HepG2 (cell line): Measurements from ENCODE around the gene FAM234B. TPM values are rescaled to one million over a fixed set of nuclear protein-coding genes. Genes with fewer than 3 reads are reported as not detected.

Experiments
- ATAC-seq: fragments of 200-7000 bp; cut with Tn5 transposase; 3 replicates; pipeline ENCODE4 v1.9.1; 2020; ENCODE audit warnings: mild to moderate bottlenecking, moderate library complexity
- BruUV-seq: library from RNA; stranded (reverse); fragments of 400-500 nt; replicated peaks from 2 replicates; lab custom pipeline; 2021; lab: Mats Ljungman, UMichigan
- CTCF ChIA-PET: fragments of 300-600 bp; formaldehyde crosslinking; extraction: SDS; loops from one replicate; lab custom pipeline; 2021; ENCODE audit warnings: low total read pairs, inconsistent platforms, low intra/inter-chr PET ratio; lab: Yijun Ruan, JAX
- POLR2A ChIA-PET: fragments of 350-600 bp; sonication (Branson Sonifier 250); formaldehyde crosslinking; loops from one replicate; lab custom pipeline; 2020; ENCODE audit warnings: antibody characterized with exemption, inconsistent platforms; lab: Yijun Ruan, JAX
- DNase-seq: peaks from one replicate; pipeline ENCODE4 v3.0.0-alpha.2; 2015; ENCODE audit warnings: low spot score
- FAIRE-seq: peaks from 3 replicates; lab custom pipeline; 2011; peaks lifted over from hg19 to GRCh38; lab: Jason Lieb, UNC
- H2AFZ ChIP-seq: one replicate; pipeline ENCODE4 v1.6.1; 2011; ENCODE audit warnings: low read length, inconsistent platforms
- H3K27ac ChIP-seq: fragments of 300-600 bp; 3 replicates; pipeline ENCODE4 v1.8.0; 2011; ENCODE audit warnings: mixed run types, mild to moderate bottlenecking, mixed read lengths, low read length, inconsistent platforms; ENCODE audit not compliant: insufficient read depth; ENCODE audit errors: extremely low read length
- H3K27me3 ChIP-seq, 2 experiments: fragments of 200-600 bp in 1 of 2; 2 replicates in 1 of 2; 3 replicates in 1 of 2; pipeline versions ENCODE4 v1.6.0 to v1.8.0; 2011; ENCODE audit warnings: low read length in 2 of 2, mild to moderate bottlenecking in 2 of 2, moderate library complexity in 2 of 2, inconsistent platforms in 1 of 2; ENCODE audit not compliant: insufficient read depth in 2 of 2, control insufficient read depth in 1 of 2
- H3K36me3 ChIP-seq, 2 experiments: fragments of 200-600 bp in 1 of 2; replicated peaks in 1 of 2; 2 replicates in 1 of 2; 3 replicates in 1 of 2; pipeline versions ENCODE4 v1.5.1 to v1.8.0; 2011; ENCODE audit warnings: low read length in 2 of 2, inconsistent platforms in 1 of 2; ENCODE audit not compliant: insufficient read depth in 2 of 2, control insufficient read depth in 1 of 2
- H3K4me1 ChIP-seq: 2 replicates; pipeline ENCODE4 v1.5.1; 2012; ENCODE audit warnings: low read length, inconsistent platforms; ENCODE audit not compliant: insufficient read depth
- H3K4me2 ChIP-seq: 2 replicates; pipeline ENCODE4 v1.6.0; 2011; ENCODE audit warnings: low read depth, low read length, inconsistent platforms
- H3K4me3 ChIP-seq, 3 experiments: fragments of 200-600 bp in 1 of 3; sonication (generic), shearing (Covaris generic) in 1 of 3; replicated peaks in 1 of 3; 2 replicates each; pipeline ENCODE4 v1.5.1; 2011 to 2016; ENCODE audit warnings: low read length in 3 of 3, inconsistent platforms in 2 of 3, low read depth in 2 of 3, mild to moderate bottlenecking in 2 of 3, control low read depth in 1 of 3, mixed read lengths in 1 of 3; ENCODE audit not compliant: insufficient read depth in 1 of 3
- H3K79me2 ChIP-seq: one replicate; pipeline ENCODE4 v1.6.1; 2011; ENCODE audit warnings: low read length, inconsistent platforms; ENCODE audit not compliant: insufficient read depth
- H3K9ac ChIP-seq: 2 replicates; pipeline ENCODE4 v1.6.0; 2011; ENCODE audit warnings: mild to moderate bottlenecking, low read depth, low read length, inconsistent platforms; ENCODE audit not compliant: insufficient read depth
- H3K9me3 ChIP-seq: 2 replicates; pipeline ENCODE4 v1.5.1; 2012; ENCODE audit warnings: mild to moderate bottlenecking, low read length
- H4K20me1 ChIP-seq: 2 replicates; pipeline ENCODE4 v1.6.0; 2011; ENCODE audit warnings: inconsistent platforms, mild to moderate bottlenecking, low read length, moderate library complexity; ENCODE audit not compliant: insufficient read depth
- HDAC6 ChIP-seq: fragments of 200-600 bp; sonication (generic); IDR thresholded peaks from 2 replicates; pipeline ENCODE4 v1.7.0; 2017; ENCODE audit warnings: mild to moderate bottlenecking, antibody characterized with exemption, low read length, low read depth
- NR2F2 ChIP-seq: IDR thresholded peaks from 2 replicates; pipeline ENCODE4 v1.6.1; 2012; ENCODE audit warnings: low read depth, inconsistent platforms, borderline replicate concordance
- PHF5A ChIP-seq: IDR thresholded peaks from one replicate; pipeline ENCODE4 v1.6.1; 2018; ENCODE audit warnings: low read depth, missing genetic modification reagents; ENCODE audit not compliant: unreplicated experiment
- PPARG ChIP-seq: conservative IDR thresholded peaks from 2 replicates; pipeline ENCODE4 v1.6.1; 2016; ENCODE audit warnings: missing biosample characterization, missing genetic modification reagents
- ZNF546 ChIP-seq: sonication (generic); formaldehyde crosslinking; conservative IDR thresholded peaks from 2 replicates; pipeline ENCODE4 v1.8.1; 2023; ENCODE audit warnings: mild to moderate bottlenecking, missing genetic modification reagents
- ZNF598 ChIP-seq: sonication (generic); formaldehyde crosslinking; IDR thresholded peaks from 2 replicates; pipeline ENCODE4 v1.5.1; 2020; ENCODE audit warnings: mild to moderate bottlenecking, missing genetic modification reagents, borderline replicate concordance
- ZNF839 ChIP-seq: sonication (generic); formaldehyde crosslinking; IDR thresholded peaks from 2 replicates; pipeline ENCODE4 v1.4.0; 2020; ENCODE audit warnings: missing genetic modification reagents, mild to moderate bottlenecking, borderline replicate concordance
- WGBS: methylation state at CpG from one replicate; pipeline ENCODE4 v1.1.6; 2017; ENCODE audit warnings: low lambda C conversion rate; 5-methylcytosine and 5-hydroxymethylcytosine counted together
- in situ Hi-C: cut with HindIII; loops from 2 replicates; pipeline ENCODE4 v1.10.0; 2017; ENCODE audit warnings: low pct_unique_long_range_greater_than_20kb; ENCODE audit not compliant: extremely low pct_ligation_motif_present
- intact Hi-C: fragments of 100-400 bp; cut with micrococcal nuclease; formaldehyde crosslinking; loops from one replicate; pipeline ENCODE4 v1.10.0; 2022; ENCODE audit not compliant: unreplicated experiment
- polyA plus RNA-seq, 8 experiments: library from polyadenylated mRNA; depleted of rRNA in 3 of 8; stranded (reverse) in 7 of 8; unstranded in 1 of 8; fragments of >200 nt; fragmentation: Illumina TruSeq in 4 of 8; extraction: Trizol in 4 of 8; gene quantifications; 2 replicates each; pipeline versions ENCODE4 v1.2.1 to v1.2.3, GENCODE V29; 2011 to 2016; ENCODE audit warnings: low read depth in 4 of 8, missing spikeins in 1 of 8, mixed read lengths in 1 of 8; ENCODE audit not compliant: insufficient read depth in 1 of 8
- total RNA-seq, 5 experiments: library from RNA; depleted of rRNA; stranded (reverse); fragments of >200 nt; fragmentation: Illumina TruSeq; extraction: Trizol; gene quantifications; 2 replicates each; pipeline ENCODE4 v1.2.3, GENCODE V29; 2016; ENCODE audit warnings: low read depth in 1 of 5
- TF ChIP-seq, protein P1 (sequence below): sonication (generic); formaldehyde crosslinking; IDR thresholded peaks from 2 replicates; pipeline ENCODE4 v1.8.0; 2022; ENCODE audit warnings: low read depth, missing genetic modification reagents
- TF ChIP-seq, protein P2 (sequence below): sonication (generic); formaldehyde crosslinking; IDR thresholded peaks from 2 replicates; pipeline ENCODE4 v1.4.0; 2020; ENCODE audit warnings: missing genetic modification reagents

Gene FAM234B
- total and polyA plus RNA-seq, 2 of the 13 experiments (the other 11 are each of a cell fraction or from before 2014, with no cell fraction given), result 7.8 to 13.8 TPM

DNA sequence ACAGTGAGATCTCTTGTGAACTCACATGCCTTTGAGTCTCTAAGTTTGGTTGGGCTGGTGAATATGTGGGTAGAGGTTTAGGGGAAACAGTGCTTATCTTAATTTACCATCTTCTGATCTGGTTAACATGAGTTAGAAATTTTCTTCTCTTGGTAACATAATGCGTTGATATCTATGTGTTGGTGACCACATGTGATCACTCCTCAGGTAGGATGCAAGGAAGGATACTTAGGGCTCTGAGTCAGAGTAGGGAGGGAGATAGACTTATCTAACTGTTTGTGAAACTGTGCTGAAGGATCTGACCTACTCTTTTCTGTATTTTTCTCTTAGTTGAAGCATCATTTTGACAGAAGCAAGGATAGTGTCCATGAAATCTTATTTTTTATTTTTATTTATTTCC lies 23.1 kb downstream of the FAM234B start:
- Histone ChIP-seq H3K36me3 (peaks cover 2 to 29% of the 10 kb centered on the region in 2 experiments; a peak in 4 of 5 replicates), H4K20me1 (no peaks in the 10 kb centered on the region), H3K79me2 (no peaks in the 10 kb centered on the region), H3K9me3 (no peaks in the 10 kb centered on the region), H2AFZ (no peak overlapping the region), H3K4me2 (no peak overlapping the region), H3K27ac (no peak overlapping the region), H3K4me3 (no peak overlapping the region), H3K9ac (no peak overlapping the region), H3K4me1 (no peaks in the 10 kb centered on the region), H3K27me3 (no peaks in the 10 kb centered on the region)
- in situ Hi-C loops, result no loop called here
- WGBS, result 100% methylated on average over 1 of the region's 1 CpG
- ATAC-seq, result no peak
- no TSS peak for BruUV-seq
- ChIA-PET CTCF (no interaction called here), POLR2A (no interaction called here)
- FAIRE-seq, result no peak
- TF ChIP-seq ZNF598 (CRISPR knock-in tag) (no peak), ZNF546 (CRISPR knock-in tag) (no peak), NR2F2 (no peak), HDAC6 (no peak), PHF5A (CRISPR knock-in tag) (no peak), ZNF839 (CRISPR knock-in tag) (no peak), PPARG (CRISPR knock-in tag) (no peak)
- TF ChIP-seq, protein P1, sequence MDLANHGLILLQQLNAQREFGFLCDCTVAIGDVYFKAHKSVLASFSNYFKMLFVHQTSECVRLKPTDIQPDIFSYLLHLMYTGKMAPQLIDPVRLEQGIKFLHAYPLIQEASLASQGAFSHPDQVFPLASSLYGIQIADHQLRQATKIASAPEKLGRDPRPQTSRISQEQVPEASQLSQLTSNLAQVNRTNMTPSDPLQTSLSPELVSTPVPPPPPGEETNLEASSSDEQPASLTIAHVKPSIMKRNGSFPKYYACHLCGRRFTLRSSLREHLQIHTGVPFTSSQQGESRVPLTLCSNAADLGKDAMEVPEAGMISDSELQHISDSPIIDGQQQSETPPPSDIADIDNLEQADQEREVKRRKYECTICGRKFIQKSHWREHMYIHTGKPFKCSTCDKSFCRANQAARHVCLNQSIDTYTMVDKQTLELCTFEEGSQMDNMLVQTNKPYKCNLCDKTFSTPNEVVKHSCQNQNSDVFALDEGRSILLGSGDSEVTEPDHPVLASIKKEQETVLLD (CRISPR knock-in tag), result no peak
- TF ChIP-seq, protein P2, sequence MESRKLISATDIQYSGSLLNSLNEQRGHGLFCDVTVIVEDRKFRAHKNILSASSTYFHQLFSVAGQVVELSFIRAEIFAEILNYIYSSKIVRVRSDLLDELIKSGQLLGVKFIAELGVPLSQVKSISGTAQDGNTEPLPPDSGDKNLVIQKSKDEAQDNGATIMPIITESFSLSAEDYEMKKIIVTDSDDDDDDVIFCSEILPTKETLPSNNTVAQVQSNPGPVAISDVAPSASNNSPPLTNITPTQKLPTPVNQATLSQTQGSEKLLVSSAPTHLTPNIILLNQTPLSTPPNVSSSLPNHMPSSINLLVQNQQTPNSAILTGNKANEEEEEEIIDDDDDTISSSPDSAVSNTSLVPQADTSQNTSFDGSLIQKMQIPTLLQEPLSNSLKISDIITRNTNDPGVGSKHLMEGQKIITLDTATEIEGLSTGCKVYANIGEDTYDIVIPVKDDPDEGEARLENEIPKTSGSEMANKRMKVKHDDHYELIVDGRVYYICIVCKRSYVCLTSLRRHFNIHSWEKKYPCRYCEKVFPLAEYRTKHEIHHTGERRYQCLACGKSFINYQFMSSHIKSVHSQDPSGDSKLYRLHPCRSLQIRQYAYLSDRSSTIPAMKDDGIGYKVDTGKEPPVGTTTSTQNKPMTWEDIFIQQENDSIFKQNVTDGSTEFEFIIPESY (CRISPR knock-in tag), result no peak
- intact Hi-C loops, result no loop called here
- no peak for DNase-seq
